HuH-7 (cell line): ENCODE measurements around the gene ATG16L1.

Experiments
- DNase-seq: peaks from one replicate; pipeline ENCODE4 v3.0.0; 2011; ENCODE audit warnings: low spot score

The ATG16L1 gene

GRCh38 chr2:233227346-233227978 is 24.0 kb upstream of the ATG16L1 start:
- no peak for DNase-seq

GRCh38 chr2:233228376-233228775 is 23.1 kb upstream of the ATG16L1 start:
- no peak for DNase-seq

GRCh38 chr2:233233618-233234230 is 17.7 kb upstream of the ATG16L1 start:
- DNase-seq = no peak

GRCh38 chr2:233234264-233234663 is 17.2 kb upstream of the ATG16L1 start:
- DNase-seq = no peak

- DNase-seq = no peak
Measured at GRCh38 chr2:233234996-233235395, 16.5 kb upstream of the ATG16L1 start.

- no peak for DNase-seq
Measured at GRCh38 chr2:233235977-233236376, 15.5 kb upstream of the ATG16L1 start.

- DNase-seq = no peak
Measured at GRCh38 chr2:233236820-233237589, 14.5 kb upstream of the ATG16L1 start.

- no peak for DNase-seq
Measured at GRCh38 chr2:233240897-233241296, 10.6 kb upstream of the ATG16L1 start.

GRCh38 chr2:233241803-233242202 is 9.7 kb upstream of the ATG16L1 start:
- DNase-seq = no peak

- DNase-seq = no peak
Measured at GRCh38 chr2:233242231-233242927, 9.1 kb upstream of the ATG16L1 start.

- DNase-seq = no peak
Measured at GRCh38 chr2:233243348-233243747, 8.1 kb upstream of the ATG16L1 start.

- DNase-seq = no peak
Measured at GRCh38 chr2:233244818-233245217, 6.7 kb upstream of the ATG16L1 start.

GRCh38 chr2:233245406-233245805 is 6.1 kb upstream of the ATG16L1 start:
- no peak for DNase-seq

- DNase-seq = no peak
Measured at GRCh38 chr2:233247116-233247515, 4.4 kb upstream of the ATG16L1 start.

- DNase-seq = no peak
Measured at GRCh38 chr2:233247744-233248143, 3.7 kb upstream of the ATG16L1 start.

- no peak for DNase-seq
Measured at GRCh38 chr2:233248999-233249398, 2.5 kb upstream of the ATG16L1 start.

- DNase-seq = no peak
Measured at GRCh38 chr2:233250568-233250967, 905 bp upstream of the ATG16L1 start.

- no peak for DNase-seq
Measured at GRCh38 chr2:233250985-233251305, 528 bp upstream of the ATG16L1 start.

- DNase-seq = no peak
Measured at GRCh38 chr2:233252227-233252626, 754 bp downstream of the ATG16L1 start.

- DNase-seq = no peak
Measured at GRCh38 chr2:233255151-233255550, 3.7 kb downstream of the ATG16L1 start.

- DNase-seq = no peak
Measured at GRCh38 chr2:233256048-233256447, 4.6 kb downstream of the ATG16L1 start.

- no peak for DNase-seq
Measured at GRCh38 chr2:233258211-233258610, 6.7 kb downstream of the ATG16L1 start.

- no peak for DNase-seq
Measured at GRCh38 chr2:233259730-233260129, 8.3 kb downstream of the ATG16L1 start.
